Measurements from ENCODE around the gene TMEM138.

Gene TMEM138

GRCh38 chr11:61342207-61342803 lies 19.9 kb upstream of the TMEM138 start:
- no peak for DNase-seq

GRCh38 chr11:61343792-61344745 lies 18.1 kb upstream of the TMEM138 start:
- no peak for DNase-seq

- DNase-seq = no peak
These were observed 17.0 kb upstream of the TMEM138 start for GRCh38 chr11:61345170-61345610.

GRCh38 chr11:61345954-61346843 lies 16.0 kb upstream of the TMEM138 start:
- no peak for DNase-seq

DNA sequence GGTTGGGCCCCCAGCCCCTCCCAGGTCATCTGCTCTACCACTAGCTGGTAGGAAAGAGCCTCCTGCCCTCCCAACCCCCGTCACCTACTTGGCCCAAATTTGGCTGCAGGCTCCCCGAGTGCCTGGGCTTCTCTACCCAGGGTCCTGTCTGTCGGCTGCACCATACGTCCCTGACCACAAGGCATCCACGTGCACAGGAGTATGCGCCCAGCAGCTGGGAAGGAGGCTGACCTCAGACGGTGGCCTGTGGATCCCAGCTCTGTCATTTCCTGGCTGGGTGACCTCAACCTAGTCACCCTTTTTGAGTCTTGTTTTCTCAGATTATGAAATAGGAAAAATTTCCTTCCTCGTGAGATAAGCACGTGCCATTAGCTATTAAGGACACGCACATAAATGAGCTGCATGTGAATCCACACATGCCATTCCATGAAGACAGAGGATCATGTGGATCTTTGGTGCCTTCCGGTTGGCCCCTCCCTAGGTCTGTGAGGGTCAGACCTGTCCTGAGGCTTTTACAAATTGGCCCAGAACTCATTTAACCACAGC lies 14.2 kb upstream of the TMEM138 start:
- DNase-seq = no peak

DNA sequence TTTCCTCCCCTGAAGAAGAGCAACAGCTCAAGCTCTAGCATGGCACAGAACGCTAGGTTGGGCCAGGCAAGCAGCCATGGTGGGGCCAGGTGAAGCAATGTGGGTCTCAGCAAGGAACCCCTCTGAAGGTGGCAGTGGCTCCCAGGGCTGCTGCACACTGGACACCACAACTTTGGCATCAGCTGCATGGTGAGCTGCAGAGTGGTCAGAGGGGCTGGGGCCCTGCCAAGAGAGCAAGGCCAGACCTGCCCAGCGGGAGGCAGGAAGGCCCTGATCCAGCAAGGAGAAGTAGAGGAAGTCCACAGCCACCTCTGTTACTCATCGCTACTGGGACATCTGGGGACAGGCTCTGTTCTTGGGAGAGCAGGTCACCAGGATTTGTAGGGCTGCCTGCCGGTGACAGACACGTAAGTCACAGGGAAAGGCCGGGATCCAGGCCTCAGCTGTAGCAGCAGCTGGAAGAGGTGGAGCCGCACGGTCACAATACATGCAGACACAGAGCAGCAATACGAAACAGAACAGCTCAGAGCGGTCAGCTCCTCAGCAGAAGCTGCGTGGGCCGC lies 12.9 kb upstream of the TMEM138 start:
- no peak for DNase-seq

GRCh38 chr11:61349916-61350315 lies 12.3 kb upstream of the TMEM138 start:
- no peak for DNase-seq

DNA sequence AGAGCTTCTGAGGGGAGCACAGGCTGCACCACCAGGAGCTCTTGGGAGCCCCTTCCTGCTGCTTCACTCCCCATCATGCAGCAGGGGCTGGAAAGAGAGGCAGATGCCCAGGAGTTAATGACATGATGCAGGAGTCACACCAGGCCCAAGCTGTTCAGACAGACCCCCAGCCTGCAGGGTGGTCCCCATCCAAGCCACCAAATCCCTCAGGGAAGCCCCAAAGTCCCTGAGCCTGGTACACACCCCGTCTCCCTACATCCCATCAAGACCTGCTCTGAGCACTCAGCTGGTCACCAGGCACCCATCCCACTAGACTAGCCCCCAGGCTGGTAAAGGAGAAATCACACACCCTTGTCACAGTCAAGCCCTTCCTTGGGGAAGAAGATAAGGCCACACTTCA lies 11.8 kb upstream of the TMEM138 start:
- no peak for DNase-seq

DNA sequence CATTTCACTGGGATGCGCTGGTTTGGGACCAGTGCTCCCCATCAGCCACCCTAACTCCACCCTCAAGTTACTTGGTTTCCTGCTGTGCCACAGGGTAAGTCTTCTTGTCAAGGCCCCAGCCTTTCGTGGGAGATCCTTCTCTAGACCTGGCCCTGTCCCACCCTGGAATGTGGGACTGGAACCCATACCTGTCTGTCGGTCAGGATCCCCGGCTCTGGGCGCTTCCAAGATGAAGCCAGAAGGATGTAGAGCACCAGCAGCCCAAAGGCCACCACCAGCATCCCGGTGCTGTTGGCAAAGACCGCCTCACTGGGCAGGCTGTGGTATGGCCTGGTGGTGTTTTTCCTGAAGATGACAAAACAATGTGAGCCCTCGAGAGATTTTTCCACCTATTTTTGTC lies 11.4 kb upstream of the TMEM138 start:
- DNase-seq = no peak

- DNase-seq = no peak
These were observed 10.1 kb upstream of the TMEM138 start for GRCh38 chr11:61352038-61352437.

GRCh38 chr11:61353131-61354067 lies 8.8 kb upstream of the TMEM138 start:
- no peak for DNase-seq

- no peak for DNase-seq
These were observed 8.0 kb upstream of the TMEM138 start for GRCh38 chr11:61354208-61354607.

- DNase-seq = no peak
These were observed 5.5 kb upstream of the TMEM138 start for GRCh38 chr11:61356706-61357105.

DNA sequence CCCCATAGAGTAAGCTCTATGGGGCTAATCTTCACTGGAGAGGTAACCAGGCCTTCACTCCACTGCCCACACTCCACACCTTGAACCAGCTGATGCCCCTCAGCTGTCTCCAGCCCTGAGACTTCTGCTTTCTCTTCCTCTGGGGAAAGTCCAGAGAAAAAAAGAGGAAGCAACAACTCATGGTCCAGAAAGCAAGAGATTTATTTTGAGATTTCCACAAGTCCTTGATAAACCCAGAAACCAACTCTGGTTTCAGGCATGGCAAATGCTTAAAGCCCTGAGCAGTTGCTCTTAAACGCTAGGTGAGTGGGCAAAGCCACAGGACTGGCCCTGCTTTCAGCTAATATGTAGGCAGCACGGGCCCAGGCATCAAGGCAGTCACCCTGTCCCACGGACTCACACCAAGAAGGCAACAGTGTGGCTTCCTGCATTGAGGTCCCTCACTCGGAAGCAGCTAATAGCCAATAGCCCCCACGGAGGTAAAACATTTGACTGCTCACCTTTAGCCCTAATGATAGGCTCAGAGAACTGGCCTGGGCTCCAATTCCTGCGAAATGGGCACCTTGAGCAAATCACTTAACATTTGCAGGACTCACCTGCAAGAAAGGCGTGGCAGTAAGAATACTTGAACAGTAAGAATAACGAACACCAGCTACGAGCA lies 4.8 kb upstream of the TMEM138 start:
- no peak for DNase-seq

DNA sequence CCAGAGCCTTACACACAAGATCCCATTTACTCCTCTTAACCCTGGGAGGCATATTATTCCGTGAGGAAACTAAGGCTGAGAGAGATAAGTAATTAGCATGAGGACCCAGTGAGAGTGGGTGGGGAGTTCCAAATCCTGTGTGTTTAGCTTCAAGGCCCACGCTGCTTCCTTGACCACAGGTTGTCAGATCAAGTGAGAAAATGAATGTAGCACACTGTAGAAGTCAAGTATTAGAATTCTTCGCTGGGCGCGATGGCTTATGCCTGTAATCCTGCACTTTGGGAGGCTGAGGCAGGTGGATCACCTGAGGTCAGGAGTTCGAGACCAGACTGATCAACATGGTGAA lies 4.3 kb upstream of the TMEM138 start:
- no peak for DNase-seq

GRCh38 chr11:61358566-61358965 lies 3.6 kb upstream of the TMEM138 start:
- DNase-seq = no peak

GRCh38 chr11:61359516-61359915 lies 2.7 kb upstream of the TMEM138 start:
- DNase-seq = no peak

DNA sequence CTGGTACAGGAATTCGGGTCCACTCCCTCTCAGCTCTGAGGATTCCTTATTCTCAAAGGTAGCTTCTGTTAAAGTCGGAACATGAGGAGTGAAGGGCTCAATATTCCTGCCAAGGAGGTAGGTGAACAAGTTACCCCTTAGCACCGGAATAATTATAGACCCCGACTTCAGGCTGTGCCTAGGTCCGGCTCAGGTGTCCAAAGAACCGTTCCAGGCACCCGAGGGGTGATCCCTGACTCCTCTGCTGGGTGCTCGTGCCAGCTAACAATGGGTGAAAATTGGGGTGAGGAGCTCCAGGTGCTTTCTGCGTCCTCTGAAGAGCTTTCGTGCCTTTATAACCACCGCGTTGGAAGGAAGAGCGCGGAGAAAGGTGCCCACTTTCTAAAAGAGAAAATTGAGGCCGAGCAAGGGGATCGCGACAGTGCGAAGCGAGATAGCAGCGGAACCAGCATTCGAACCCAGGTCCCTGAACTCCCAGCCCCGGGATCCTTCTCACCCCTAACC lies 885 bp upstream of the TMEM138 start:
- no peak for DNase-seq

- DNase-seq = peak in 1 of 3 experiments; percentile 51
These were observed 335 bp downstream of the TMEM138 start for GRCh38 chr11:61362542-61362875.

GRCh38 chr11:61364012-61364675 lies 2.0 kb downstream of the TMEM138 start:
- no peak for DNase-seq
